SKM-1 treated with dmso at 0.1 percent for 144 hours (cell line): Measurements from ENCODE around the gene EDN2.

ENCODE experiments used
- DNase-seq: peaks from one replicate; lab custom pipeline; 2025; ENCODE audit not compliant: unreplicated experiment; lab: John Stamatoyannopoulos, UW

The EDN2 gene

GRCh38 chr1:41440321-41441085 lies 44.0 kb downstream of the EDN2 start:
- no peak for DNase-seq

GRCh38 chr1:41439234-41439633 lies 45.2 kb downstream of the EDN2 start:
- no peak for DNase-seq

GRCh38 chr1:41438711-41439110 lies 45.8 kb downstream of the EDN2 start:
- no peak for DNase-seq

GRCh38 chr1:41437011-41437355 lies 47.5 kb downstream of the EDN2 start:
- no peak for DNase-seq

- DNase-seq: no peak
Observed at GRCh38 chr1:41436281-41437010, 48.0 kb downstream of the EDN2 start.

- DNase-seq: no peak
Observed at GRCh38 chr1:41435570-41436178, 48.8 kb downstream of the EDN2 start.

GRCh38 chr1:41434748-41435449 lies 49.6 kb downstream of the EDN2 start:
- DNase-seq: no peak

GRCh38 chr1:41434306-41434705 lies 50.2 kb downstream of the EDN2 start:
- DNase-seq: no peak

GRCh38 chr1:41433501-41433900 lies 51.0 kb downstream of the EDN2 start:
- no peak for DNase-seq

GRCh38 chr1:41432481-41433280 lies 51.8 kb downstream of the EDN2 start:
- peak; percentile 79 for DNase-seq

GRCh38 chr1:41431490-41432350 lies 52.8 kb downstream of the EDN2 start:
- no peak for DNase-seq

- DNase-seq: no peak
Observed at GRCh38 chr1:41430582-41430981, 53.9 kb downstream of the EDN2 start.

GRCh38 chr1:41430069-41430468 lies 54.4 kb downstream of the EDN2 start:
- no peak for DNase-seq

- DNase-seq: no peak
Observed at GRCh38 chr1:41429641-41430035, 54.8 kb downstream of the EDN2 start.
